Astrocyte (in vitro differentiated cells and primary cell): ENCODE measurements around the gene HS6ST3. TPM values are rescaled to one million over a fixed set of nuclear protein-coding genes. Genes with fewer than 3 reads are reported as not detected.

Source experiments
- DNase-seq: peaks from one replicate; pipeline ENCODE4 v3.0.0-alpha.2; 2010; ENCODE audit warnings: low read depth
- FAIRE-seq: peaks from 2 replicates; lab custom pipeline; 2011; peaks lifted over from hg19 to GRCh38; lab: Jason Lieb, UNC
- H2AFZ ChIP-seq: 2 replicates; pipeline ENCODE4 v1.6.0; 2012; ENCODE audit warnings: low read depth, low read length, inconsistent platforms
- H3K27ac ChIP-seq: 2 replicates; pipeline ENCODE4 v1.5.1; 2011; ENCODE audit warnings: low read depth, low read length, inconsistent platforms
- H3K27me3 ChIP-seq: 2 replicates; pipeline ENCODE4 v1.6.0; 2011; ENCODE audit warnings: low read length, inconsistent platforms; ENCODE audit not compliant: insufficient read depth
- H3K36me3 ChIP-seq: 2 replicates; pipeline ENCODE4 v1.5.1; 2011; ENCODE audit warnings: low read length, inconsistent platforms; ENCODE audit not compliant: insufficient read depth
- H3K4me1 ChIP-seq: 2 replicates; pipeline ENCODE4 v1.5.1; 2011; ENCODE audit warnings: low read length, inconsistent platforms; ENCODE audit not compliant: insufficient read depth
- H3K4me2 ChIP-seq: 2 replicates; pipeline ENCODE4 v1.6.0; 2012; ENCODE audit warnings: low read length, inconsistent platforms
- H3K4me3 ChIP-seq: 2 replicates; pipeline ENCODE4 v1.5.1; 2011; ENCODE audit warnings: low read depth, mild to moderate bottlenecking, low read length, inconsistent platforms; ENCODE audit not compliant: insufficient read depth
- H3K79me2 ChIP-seq: 2 replicates; pipeline ENCODE4 v1.6.0; 2012; ENCODE audit warnings: mild to moderate bottlenecking, low read length, inconsistent platforms; ENCODE audit not compliant: insufficient read depth
- H3K9ac ChIP-seq: 2 replicates; pipeline ENCODE4 v1.6.0; 2012; ENCODE audit warnings: mild to moderate bottlenecking, low read length, inconsistent platforms
- H3K9me3 ChIP-seq: 2 replicates; pipeline ENCODE4 v1.5.1; 2012; ENCODE audit warnings: low read depth, mild to moderate bottlenecking, low read length, inconsistent platforms; ENCODE audit not compliant: insufficient read depth
- H4K20me1 ChIP-seq: 2 replicates; pipeline ENCODE4 v1.6.0; 2012; ENCODE audit warnings: low read length, inconsistent platforms; ENCODE audit not compliant: insufficient read depth
- H3K27ac Mint-ChIP-seq: one replicate; pipeline ENCODE4 v1.8.0; 2021; ENCODE audit warnings: mild to moderate bottlenecking, mixed read lengths; ENCODE audit not compliant: unreplicated experiment
- H3K27me3 Mint-ChIP-seq: one replicate; pipeline ENCODE4 v1.8.0; 2021; ENCODE audit warnings: low read depth, mixed read lengths; ENCODE audit not compliant: unreplicated experiment
- H3K36me3 Mint-ChIP-seq: one replicate; pipeline ENCODE4 v1.8.0; 2021; ENCODE audit warnings: low read depth, mixed read lengths; ENCODE audit not compliant: unreplicated experiment
- H3K4me1 Mint-ChIP-seq: one replicate; pipeline ENCODE4 v1.8.0; 2021; ENCODE audit warnings: low read depth, mixed read lengths; ENCODE audit not compliant: unreplicated experiment
- H3K4me3 Mint-ChIP-seq: one replicate; pipeline ENCODE4 v1.8.0; 2021; ENCODE audit warnings: mild to moderate bottlenecking, moderate library complexity, mixed read lengths; ENCODE audit not compliant: unreplicated experiment
- H3K9me3 Mint-ChIP-seq: one replicate; pipeline ENCODE4 v1.8.0; 2021; ENCODE audit warnings: mild to moderate bottlenecking, mixed read lengths; ENCODE audit not compliant: unreplicated experiment
- CTCF ChIP-seq: IDR thresholded peaks from 2 replicates; pipeline ENCODE4 v1.5.1; 2011; ENCODE audit warnings: low read depth, mild to moderate bottlenecking, inconsistent platforms, low read length, moderate library complexity; ENCODE audit not compliant: insufficient read depth
- EZH2 ChIP-seq: IDR thresholded peaks from 2 replicates; pipeline ENCODE4 v1.6.1; 2012; ENCODE audit warnings: mild to moderate bottlenecking, low read length, inconsistent platforms; ENCODE audit not compliant: insufficient read depth
- total RNA-seq: library from RNA; stranded (reverse); gene quantifications from 2 replicates; pipeline ENCODE4 v1.2.1, GENCODE V29; 2021

Gene HS6ST3
- total RNA-seq, 1 donor from 2014 or later, result 0.07 TPM

GRCh38 chr13:96551546-96551945 is 461.6 kb downstream of the HS6ST3 start:
- H2AFZ ChIP-seq, result no peak overlapping the region
- no peak for DNase-seq
- H3K27me3 ChIP-seq, result no peaks in the 10 kb centered on the region
- no peaks in the 10 kb centered on the region for H4K20me1 ChIP-seq
- H3K9me3 ChIP-seq, result no peaks in the 10 kb centered on the region
- FAIRE-seq, result no peak
- no peak overlapping the region for H3K4me3 ChIP-seq
- H3K79me2 ChIP-seq, result no peaks in the 10 kb centered on the region
- H3K4me2 ChIP-seq, result no peak overlapping the region
- H3K4me3 Mint-ChIP-seq, result no peak overlapping the region
- TF ChIP-seq CTCF (no peak), EZH2 (no peak)
- H3K36me3 Mint-ChIP-seq, result no peaks in the 10 kb centered on the region
- H3K36me3 ChIP-seq, result no peaks in the 10 kb centered on the region
- H3K27ac ChIP-seq, result no peak overlapping the region
- no peak overlapping the region for H3K27ac Mint-ChIP-seq
- H3K9me3 Mint-ChIP-seq, result no peaks in the 10 kb centered on the region
- H3K4me1 Mint-ChIP-seq, result no peaks in the 10 kb centered on the region
- H3K27me3 Mint-ChIP-seq, result no peaks in the 10 kb centered on the region
- H3K4me1 ChIP-seq, result no peaks in the 10 kb centered on the region
- H3K9ac ChIP-seq, result no peak overlapping the region

- H3K27me3 Mint-ChIP-seq, result no peaks in the 10 kb centered on the region
Measured at GRCh38 chr13:96552559-96552958, 462.7 kb downstream of the HS6ST3 start.

More at GRCh38 chr13:96552559-96552958, 462.7 kb downstream of the HS6ST3 start:
- Histone ChIP-seq H4K20me1 (no peaks in the 10 kb centered on the region), H3K9ac (no peak overlapping the region), H2AFZ (no peak overlapping the region), H3K36me3 (no peaks in the 10 kb centered on the region), H3K4me1 (no peaks in the 10 kb centered on the region), H3K27me3 (no peaks in the 10 kb centered on the region), H3K4me3 (no peak overlapping the region), H3K4me2 (no peak overlapping the region), H3K9me3 (no peaks in the 10 kb centered on the region), H3K27ac (no peak overlapping the region), H3K79me2 (no peaks in the 10 kb centered on the region)
- H3K36me3 Mint-ChIP-seq, result no peaks in the 10 kb centered on the region
- FAIRE-seq (no peak), DNase-seq (no peak)
- H3K9me3 Mint-ChIP-seq, result no peaks in the 10 kb centered on the region
- H3K4me1 Mint-ChIP-seq, result no peaks in the 10 kb centered on the region
- TF ChIP-seq CTCF (no peak), EZH2 (no peak)
- no peak overlapping the region for H3K27ac Mint-ChIP-seq
- no peak overlapping the region for H3K4me3 Mint-ChIP-seq
